NCI-H446 treated with DMSO at 0.1 percent for 48 hours (cell line): ENCODE data around the gene SMYD3.
A peak's percentile ranks its signal among the peaks of the same experiment; 100 is the strongest.
"Not testable (repeated sequence)": the region's sequence is repeated elsewhere in the genome, so short reads cannot be mapped to it uniquely, and the experiment has no call there.

Experiments used
- DNase-seq: peaks from one replicate; lab custom pipeline; 2025; lab: John Stamatoyannopoulos, UW

SMYD3 gene

DNA sequence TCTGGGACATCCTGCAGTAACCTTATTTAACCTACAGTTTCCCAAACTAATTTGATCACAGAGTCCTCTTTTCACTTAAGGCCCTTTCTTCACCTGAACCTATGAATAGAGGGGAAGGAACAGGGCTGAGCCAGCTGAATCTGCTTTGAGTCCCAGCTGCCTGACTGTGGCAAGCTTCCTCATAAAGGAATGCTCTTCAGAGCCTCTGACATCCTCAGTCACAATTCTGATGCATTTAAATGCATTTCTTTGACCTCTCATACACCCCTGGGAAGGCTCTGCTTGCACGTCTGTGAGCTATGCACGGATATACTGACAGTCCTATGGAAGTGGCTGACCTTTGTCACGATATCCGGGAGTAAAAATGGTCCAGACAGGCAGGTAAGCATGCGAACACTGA, 673.1 kb downstream of the SMYD3 start:
- no peak for DNase-seq

DNA sequence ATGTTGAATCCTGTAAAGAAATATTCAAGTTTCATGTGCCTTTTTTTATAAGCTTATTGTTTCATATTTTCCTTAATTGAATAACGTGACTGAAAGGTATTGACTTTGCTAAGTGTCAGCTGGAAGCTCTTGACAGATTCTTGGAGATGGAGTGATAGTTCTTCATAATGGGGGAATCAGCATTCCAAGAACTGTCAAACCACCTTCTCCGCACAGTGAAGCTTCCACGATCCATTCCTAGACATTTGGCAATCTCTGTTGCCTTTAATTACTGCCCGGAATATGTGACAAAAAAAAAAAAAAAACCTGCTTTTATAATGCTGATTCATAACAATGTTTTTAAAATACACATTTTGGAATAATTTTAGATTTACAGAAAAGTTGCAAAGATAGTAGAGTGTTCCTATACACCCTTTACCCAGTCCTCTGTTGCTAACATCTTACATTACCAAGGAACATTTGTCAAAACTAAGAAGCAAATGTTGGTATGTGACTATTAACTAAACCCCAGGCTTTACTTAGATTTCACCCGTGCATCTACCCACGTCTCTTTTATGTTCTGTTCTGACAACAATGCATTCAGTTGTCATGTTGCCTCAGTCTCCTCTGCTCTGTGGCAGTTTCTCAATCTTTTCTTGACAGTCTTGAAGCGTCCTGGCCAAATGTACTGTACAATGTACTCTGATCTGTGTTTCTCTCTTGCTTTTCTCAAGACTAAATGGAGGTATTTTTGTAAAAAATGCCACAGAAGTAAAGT, 674.1 kb downstream of the SMYD3 start:
- no peak for DNase-seq

DNA sequence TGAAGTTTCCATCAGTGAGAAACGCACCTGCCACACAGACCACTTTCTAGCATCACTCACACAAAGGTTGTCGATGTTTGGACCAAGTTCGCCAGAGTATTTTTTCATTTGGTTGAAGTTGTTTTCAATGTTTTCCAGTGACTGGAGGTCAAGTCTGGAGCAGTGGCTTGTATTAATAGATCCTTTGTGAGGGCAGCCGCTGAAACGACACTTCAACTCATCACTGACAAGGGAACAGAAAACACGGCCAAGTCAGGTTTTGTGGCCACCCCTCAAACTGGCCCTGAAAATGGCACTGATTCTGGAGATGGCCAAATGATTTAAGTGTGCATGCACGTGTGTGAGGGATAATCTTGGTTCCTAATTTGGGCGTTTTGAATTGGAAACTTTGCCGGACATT, 675.6 kb downstream of the SMYD3 start:
- DNase-seq: no peak

DNA sequence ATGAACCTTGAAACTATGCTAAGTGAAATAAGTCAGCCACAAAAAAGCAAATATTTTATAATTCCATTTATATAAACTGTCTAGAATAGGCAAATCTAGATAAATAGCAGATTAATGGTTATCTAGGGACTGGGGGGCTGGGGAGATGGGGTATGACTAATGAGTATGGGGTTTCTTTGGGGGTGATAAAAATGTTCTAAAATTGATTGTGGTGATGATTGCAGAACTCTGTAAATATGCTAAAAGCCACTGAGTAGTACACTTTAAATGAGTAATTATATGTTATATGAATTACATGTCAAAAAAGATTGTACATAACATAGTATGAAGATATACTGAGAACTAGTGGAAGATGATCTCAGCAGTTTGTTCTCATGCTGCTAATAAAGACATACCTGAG, 677.3 kb downstream of the SMYD3 start:
- DNase-seq: no peak

DNA sequence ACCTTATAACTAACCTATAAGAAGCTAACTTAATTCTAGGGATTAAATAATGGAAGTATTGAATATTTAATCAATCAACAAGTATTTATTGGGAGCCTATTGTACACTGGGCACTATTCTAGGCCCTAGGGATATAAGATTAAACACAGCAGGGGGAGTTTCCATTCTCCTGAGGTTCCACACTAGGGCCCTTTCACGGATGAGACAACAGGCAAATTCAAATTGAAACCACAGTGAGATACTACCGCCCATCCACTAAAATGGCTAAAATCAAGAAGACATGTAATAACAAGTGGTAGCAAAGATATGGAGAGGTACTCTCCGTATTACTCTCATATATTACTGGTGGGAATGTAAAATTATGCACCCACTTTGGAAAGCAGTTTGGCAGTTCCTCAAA, 677.9 kb downstream of the SMYD3 start:
- DNase-seq: no peak

DNA sequence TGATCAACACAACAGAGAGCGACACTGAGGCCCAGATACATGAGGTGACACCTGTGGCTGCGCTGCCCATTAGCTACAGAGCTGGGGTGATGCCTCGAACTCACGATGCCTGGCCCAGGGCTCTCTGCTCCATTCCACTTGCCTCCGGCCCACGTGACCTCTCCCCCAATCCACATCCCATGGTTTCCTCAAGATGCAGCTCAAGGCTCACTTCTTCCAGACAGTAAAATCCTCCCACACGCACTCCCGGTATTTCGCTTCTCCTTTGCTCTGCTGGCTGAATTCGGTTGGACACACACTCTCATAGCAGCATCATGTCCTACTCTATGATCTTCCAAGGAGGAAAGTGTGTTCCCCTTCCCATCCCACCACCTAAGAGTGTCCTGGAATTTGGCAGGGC, 679.8 kb downstream of the SMYD3 start:
- no peak for DNase-seq

DNA sequence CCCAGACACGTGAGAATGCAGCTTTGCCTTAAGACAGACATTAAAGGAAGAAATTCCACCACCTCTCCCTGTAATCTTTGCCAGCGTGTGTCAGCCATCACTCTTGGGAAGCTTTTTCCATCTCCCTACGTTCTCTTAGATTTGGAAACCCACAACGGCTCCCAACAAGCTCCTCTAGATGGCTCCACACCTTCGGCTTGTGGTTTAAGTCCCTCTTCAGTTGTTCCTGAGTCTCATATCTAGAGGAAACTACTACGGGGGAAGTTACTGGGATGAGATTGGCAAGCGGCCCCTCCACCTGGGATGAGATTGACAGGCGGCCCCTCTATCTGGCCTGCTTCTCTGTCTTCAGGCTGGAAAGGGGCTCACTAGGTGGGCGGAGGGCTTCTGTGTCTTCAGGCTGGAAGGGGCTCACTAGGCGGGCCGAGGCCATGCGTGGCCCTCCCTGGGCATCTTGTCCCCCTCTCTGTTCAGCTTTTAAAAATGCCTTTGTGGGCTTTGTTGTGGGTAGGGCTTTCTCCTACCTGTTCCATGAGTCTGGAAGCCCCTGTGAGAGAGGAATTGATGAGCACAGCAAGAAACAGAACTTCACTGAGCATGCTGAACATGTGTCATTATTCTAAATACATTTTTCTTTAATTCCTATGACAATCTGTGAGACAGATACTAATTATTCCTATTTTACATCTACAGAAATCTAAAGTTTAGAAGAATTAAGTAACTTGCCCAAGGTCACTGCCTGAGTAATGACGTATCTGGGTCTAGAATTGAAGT, 681.8 kb downstream of the SMYD3 start:
- no peak for DNase-seq

DNA sequence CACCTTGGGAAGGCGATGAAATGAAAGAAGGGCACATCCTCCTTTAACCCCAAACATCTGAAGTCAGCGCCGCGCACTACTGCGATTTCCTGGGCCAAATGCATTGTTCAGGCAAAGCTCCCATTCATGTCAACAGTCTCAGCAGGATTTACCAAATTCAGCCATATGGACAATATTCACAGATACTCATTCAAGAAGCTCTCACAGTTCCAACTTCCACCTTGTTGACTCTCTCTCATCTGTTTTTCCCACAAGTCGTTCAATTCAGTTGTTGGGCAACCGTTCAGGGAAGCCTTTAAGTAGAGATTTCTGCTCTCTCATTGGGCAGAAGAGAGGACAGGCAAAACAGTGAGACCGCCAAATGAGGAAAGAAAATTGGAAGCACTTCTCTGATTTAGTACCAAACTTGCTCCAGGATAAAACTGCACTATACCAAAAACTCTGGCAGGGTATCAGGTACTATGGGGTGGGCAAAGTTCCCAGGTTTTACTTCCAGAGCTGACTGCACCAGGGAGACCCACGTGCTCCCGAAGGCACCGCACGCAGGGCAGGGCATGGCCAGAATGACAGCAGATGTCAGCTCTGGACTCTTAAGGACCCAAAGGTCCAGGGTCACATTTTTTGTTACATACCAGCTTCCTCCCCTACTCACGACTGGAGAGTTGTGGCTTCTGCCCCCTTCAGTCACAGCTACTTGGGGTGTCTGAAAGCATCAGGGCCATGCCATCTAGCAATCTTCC, 683.5 kb downstream of the SMYD3 start:
- DNase-seq: peak; percentile 72

DNA sequence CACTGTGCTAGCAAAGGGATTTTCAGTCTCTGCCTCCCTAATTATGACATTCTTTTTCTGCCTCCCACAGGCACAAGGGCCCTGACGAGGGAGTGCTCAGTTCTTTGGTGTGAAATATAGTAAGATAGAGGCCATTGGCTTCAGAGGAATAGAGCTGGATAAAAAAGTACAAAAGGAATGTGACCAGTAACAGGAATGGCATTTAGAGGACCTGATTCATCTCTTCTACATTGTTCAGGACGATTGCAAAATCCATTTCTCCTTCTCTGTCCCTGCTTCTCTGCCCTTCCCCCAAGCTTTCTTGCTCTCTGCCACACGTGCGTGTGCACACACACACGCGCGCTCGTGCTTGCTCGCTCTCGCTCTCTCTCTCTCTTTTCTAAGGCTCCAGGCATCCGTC, 684.1 kb downstream of the SMYD3 start:
- DNase-seq: no peak

DNA sequence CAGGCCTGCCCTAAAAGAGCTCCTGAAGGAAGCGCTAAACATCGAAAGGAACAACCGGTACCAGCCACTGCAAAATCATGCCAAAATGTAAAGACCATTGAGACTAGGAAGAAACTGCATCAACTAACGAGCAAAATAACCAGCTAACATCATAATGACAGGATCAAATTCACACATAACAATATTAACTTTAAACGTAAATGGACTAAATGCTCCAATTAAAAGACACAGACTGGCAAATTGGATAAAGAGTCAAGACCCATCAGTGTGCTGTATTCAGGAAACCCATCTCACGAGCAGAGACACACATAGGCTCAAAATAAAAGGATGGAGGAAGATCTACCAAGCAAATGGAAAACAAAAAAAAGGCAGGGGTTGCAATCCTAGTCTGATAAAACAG, 688.7 kb downstream of the SMYD3 start:
- not testable (repeated sequence) for DNase-seq

DNA sequence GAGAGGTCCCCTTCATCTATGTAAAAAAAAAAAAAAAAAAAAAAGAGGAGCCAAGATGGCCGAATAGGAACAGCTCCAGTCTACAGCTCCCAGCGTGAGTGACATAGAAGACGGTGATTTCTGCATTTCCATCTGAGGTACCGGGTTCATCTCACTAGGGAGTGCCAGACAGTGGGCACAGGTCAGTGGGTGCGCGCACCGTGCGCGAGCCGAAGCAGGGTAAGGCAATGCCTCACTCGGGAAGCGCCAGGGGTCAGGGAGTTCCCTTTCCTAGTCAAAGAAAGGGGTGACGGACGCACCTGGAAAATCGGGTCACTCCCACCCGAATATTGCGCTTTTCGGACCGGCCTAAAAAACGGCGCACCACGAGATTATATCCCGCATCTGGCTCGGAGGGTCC, 690.6 kb downstream of the SMYD3 start:
- not testable (repeated sequence) for DNase-seq

DNA sequence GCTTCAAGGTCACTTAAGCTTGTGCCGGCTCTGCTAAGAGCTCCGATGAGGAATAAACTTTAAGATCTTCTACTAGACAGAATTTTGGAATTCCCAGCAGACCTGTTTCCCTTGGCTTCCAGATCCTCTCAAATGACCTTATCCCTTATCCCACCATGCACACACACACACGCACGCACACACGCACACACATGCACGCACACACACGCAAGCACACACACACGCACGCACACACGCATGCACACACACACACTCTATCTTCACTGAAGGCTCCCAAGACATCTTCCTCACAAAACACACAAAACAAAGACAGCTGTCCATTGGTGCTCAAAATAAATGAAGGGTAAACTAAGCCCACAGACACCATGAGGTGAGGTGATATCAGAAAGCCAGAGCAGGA, 692.4 kb downstream of the SMYD3 start:
- DNase-seq: no peak

DNA sequence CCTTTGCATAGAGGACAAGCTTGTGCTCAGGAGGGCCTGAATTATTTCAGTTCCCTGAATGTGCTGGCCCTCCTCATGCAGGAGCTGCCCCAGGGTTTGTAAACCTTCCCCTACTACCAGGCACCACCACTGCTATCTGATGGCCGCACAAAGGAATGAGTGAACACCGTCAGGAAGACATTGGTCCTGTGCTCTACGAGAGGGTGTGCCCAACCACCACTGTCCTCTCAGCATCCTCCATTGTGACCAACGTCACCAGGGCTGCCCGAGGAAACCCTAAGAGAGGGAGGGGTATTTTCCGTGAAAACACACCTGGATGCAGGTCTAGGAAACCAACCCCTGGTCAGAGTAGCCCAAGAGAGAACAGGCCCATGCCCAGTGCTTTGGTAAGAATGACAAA, 694.8 kb downstream of the SMYD3 start:
- no peak for DNase-seq

DNA sequence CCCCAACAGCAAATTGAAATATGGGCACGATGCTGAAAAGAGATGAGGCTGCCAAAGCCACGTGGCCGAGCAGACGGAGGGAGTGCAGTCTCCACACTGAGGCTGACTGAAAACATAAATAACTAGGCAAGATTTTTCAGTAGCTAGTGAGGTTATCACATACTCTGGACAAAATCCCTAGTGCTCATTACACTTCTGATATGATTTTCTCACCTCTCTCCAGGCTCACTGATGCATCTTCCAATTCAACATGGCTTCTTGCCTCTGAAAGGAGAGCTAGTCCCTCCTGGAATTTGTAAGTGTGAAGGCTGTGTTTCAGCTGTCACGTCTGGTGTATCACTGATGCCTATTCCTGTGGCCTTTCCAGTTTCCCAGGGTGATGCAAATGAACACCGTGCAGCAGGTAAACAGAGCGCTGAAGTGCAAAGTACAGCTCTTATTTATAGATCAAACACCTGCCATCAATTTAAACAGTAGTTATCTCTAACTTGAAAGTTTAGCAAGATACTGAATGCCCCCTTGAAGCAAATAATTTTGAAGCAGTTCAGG, 696.2 kb downstream of the SMYD3 start:
- no peak for DNase-seq

DNA sequence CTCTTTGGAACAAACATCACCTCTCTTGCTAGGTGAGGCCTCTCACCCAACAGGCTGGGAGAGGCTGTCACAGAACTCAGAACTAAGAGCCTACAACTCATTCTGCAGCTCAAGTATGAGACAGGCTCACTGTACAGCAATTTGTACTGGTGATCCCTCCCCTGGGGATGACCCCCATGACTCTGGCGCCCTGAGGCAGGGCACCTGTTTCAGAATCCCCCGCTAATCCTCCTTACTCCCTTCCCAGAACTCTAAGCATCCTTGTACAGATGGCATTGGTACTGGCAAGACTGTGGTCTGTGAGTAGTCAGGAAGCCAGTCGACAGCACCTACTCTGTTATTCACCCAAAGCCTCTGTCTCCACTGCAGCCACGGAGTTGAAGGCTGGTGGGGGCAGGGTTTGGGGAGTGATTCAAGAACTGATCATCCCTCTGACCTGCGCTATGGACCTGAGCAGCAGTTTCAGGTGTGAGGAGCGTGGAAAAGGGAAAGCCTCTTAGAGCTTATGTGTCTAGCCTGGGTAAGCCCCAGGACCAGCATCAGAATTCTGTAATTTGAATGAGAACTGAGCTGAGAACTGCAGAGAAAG, 696.8 kb downstream of the SMYD3 start:
- no peak for DNase-seq

DNA sequence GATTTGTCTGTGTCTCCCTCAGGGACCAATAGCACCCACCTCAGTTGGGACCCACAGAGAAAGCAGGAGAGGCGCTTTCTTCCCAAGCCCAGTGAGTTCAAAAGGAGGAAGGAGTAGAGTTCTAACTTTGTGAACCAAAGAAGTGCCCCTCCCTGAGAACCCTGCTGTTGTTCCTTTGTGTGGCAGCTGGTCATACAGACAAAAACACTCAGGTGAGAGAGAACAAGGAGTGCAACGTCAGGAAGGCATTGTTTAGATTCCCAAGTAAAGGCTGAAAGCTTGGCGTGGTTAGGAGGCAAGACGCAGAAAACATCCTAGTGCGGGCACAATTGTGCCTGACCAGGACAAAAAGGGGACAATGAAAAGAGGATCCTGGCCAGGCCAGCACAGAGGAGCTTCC, 697.7 kb downstream of the SMYD3 start:
- no peak for DNase-seq

DNA sequence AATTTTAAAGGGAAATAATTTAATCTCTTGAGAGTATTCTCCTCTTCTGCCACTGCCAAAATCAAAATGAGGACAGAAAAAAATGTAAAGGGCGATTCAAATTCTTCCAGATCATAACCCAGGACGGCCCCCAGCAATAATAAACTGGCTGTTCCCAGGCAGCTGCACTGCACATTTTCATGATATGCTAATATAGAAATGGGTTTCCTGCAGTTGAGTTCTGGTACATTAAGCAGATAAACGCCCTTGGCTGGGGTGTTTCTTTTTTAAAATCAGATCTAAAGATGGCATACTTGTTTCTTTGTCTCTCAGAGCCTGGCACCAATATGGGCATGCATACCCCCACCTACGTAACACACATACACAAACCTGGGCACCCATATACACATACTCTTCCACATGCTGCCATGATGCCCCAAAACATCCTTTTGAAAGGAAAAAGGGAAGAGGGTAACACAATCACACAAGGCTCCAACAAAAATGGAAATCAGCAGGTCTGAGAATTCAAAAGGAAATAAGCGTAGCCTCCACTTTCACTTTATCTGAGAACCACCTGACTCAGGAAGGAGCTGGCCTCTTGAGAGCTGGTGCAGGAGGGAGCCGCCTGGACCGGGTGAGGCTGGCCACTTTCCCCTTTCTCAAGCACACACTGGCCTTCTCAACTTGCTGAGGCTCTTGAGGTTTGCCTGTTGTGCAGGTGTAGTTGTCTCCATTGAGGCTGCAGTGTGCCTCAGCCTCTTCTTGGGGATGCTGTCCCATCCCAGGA, 698.9 kb downstream of the SMYD3 start:
- DNase-seq: no peak

DNA sequence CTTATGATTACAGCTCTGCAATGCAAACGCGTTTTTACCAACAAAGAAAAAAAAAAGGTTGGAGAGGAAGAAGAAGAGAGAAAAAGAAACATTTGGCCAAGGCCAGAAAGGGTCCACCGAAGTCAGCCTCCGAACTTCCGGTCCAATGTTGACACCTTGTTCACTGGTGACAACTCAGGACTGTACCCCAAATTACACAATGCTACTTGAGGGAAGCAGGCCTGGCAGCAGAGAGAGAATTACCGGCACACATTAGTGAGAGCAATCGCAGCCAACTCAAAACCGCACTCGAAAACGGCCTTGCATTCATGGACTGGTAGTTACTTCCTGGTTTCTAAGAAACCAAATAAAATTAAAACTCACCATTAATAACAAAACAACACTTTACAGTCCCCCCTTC, 699.8 kb downstream of the SMYD3 start:
- DNase-seq: no peak

DNA sequence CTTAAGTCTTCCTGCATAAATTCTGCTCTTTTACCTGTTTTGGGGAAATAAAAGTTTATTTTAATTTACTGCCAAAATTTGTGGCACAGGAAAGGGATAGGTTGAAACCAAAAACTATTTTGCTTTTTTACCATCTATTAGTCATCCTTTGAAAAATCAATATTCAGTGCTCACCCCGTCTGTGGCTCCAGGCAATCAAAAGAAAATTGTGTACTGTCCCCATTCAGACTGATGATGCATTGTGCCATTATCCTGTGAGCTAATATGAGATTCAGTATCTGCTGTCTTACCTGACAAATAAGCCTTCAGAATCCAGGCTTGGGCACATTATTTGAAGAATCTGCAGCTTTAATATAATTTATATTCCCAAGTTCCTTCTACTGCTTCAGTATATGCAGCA, 701.5 kb downstream of the SMYD3 start:
- no peak for DNase-seq

DNA sequence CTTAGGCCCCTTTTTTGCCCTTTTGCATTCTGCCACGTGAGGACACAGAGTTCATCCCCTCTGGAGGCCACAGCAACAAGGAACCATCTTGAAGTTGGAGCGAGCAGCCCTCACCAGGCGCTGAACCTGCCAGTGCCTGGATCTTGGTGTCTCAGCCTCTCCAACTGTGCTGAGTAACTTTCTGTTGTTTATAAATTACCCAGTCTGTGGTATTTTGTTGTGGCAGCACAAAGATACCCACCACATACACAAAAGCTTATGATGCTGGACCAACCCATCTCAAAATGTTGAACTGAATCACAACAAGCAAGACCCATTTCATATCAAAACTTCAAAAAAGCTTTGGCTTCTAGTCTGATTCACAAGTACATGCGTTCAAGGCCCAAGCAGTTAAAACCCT, 702.4 kb downstream of the SMYD3 start:
- DNase-seq: no peak

DNA sequence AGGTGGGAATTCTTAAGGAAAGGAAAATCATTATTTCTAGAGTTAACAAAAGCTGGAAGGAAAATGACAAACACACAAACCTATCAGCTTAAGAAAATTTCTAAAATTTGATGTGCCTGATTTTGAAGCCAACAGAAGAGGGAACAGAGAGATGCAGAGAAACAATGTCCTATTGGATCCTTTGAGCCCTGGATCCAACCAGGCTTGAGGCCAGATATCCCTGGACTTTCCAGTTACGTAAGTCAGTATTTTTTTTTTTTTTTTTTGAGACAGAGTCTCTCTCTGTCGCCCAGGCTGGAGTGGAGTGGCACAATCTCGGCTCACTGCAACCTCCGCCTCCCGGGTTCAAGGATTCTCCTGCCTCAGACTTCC, 703.4 kb downstream of the SMYD3 start:
- DNase-seq: no peak
